GM12873 (cell line): ENCODE results near the gene LIMCH1.

Source experiments
- TF ChIP-seq, protein P1 (sequence below): IDR thresholded peaks from 2 replicates; pipeline ENCODE4 v1.5.1; 2012; ENCODE audit warnings: low read depth, mild to moderate bottlenecking, moderate library complexity, low read length, control low read depth; ENCODE audit not compliant: insufficient read depth; ENCODE audit errors: missing control alignments

The LIMCH1 gene

DNA sequence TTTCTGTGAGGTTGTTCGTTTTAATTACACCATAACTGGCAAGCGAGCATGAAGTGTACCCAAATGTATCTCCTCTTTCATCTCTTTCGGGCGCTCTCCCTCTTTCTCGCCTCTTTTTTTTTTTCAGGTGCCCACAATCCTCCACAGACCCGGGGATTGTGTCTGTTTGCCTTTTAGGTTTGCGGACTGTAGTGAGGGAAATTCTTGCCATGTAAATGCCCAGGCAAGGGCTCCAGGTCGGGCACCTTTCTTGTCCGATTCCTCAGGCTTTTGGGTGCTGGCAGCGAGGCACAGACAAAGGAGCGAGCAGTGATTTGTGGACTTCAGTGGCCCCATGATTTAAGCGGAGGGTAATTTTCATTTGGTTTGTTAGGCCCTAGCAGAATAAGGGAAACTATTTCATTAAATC is 211.7 kb downstream of the LIMCH1 start:
- TF ChIP-seq, protein P1, sequence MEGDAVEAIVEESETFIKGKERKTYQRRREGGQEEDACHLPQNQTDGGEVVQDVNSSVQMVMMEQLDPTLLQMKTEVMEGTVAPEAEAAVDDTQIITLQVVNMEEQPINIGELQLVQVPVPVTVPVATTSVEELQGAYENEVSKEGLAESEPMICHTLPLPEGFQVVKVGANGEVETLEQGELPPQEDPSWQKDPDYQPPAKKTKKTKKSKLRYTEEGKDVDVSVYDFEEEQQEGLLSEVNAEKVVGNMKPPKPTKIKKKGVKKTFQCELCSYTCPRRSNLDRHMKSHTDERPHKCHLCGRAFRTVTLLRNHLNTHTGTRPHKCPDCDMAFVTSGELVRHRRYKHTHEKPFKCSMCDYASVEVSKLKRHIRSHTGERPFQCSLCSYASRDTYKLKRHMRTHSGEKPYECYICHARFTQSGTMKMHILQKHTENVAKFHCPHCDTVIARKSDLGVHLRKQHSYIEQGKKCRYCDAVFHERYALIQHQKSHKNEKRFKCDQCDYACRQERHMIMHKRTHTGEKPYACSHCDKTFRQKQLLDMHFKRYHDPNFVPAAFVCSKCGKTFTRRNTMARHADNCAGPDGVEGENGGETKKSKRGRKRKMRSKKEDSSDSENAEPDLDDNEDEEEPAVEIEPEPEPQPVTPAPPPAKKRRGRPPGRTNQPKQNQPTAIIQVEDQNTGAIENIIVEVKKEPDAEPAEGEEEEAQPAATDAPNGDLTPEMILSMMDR = no peak
